C4-2B (cell line): ENCODE measurements around the gene SARM1.
A peak's percentile ranks its signal among the peaks of the same experiment; 100 is the strongest.

ENCODE experiments used
- H3K27ac ChIP-seq: fragments of 450-650 bp; 2 replicates; pipeline ENCODE4 v1.5.1; 2017
- CTCF ChIP-seq: fragments of 450-650 bp; conservative IDR thresholded peaks from 2 replicates; pipeline ENCODE4 v1.5.1; 2017; ENCODE audit warnings: mild to moderate bottlenecking
- ZFX ChIP-seq: fragments of 450-650 bp; IDR thresholded peaks from 2 replicates; pipeline ENCODE4 v1.6.1; 2017

SARM1 gene

GRCh38 chr17:28402224-28402630 lies 30.7 kb downstream of the SARM1 start:
- no peak overlapping the region for H3K27ac ChIP-seq
- TF ChIP-seq ZFX (no peak), CTCF (no peak)

GRCh38 chr17:28402844-28403243 lies 31.4 kb downstream of the SARM1 start:
- no peak overlapping the region for H3K27ac ChIP-seq
- no peak for TF ChIP-seq CTCF
- TF ChIP-seq ZFX, result no peak

GRCh38 chr17:28404007-28404406 lies 32.5 kb downstream of the SARM1 start:
- no peak for TF ChIP-seq CTCF
- TF ChIP-seq ZFX, result no peak
- H3K27ac ChIP-seq, result no peak overlapping the region

- TF ChIP-seq ZFX, result no peak
- TF ChIP-seq CTCF, result no peak
Measured at GRCh38 chr17:28404461-28404811, 32.9 kb downstream of the SARM1 start.

GRCh38 chr17:28404812-28405570 lies 33.5 kb downstream of the SARM1 start:
- H3K27ac ChIP-seq, result peak overlapping the region; percentile 83
- TF ChIP-seq CTCF (no peak), ZFX (no peak)

More at GRCh38 chr17:28404461-28404811, 32.9 kb downstream of the SARM1 start:
- H3K27ac ChIP-seq, result no peak overlapping the region

- H3K27ac ChIP-seq, result peak within 1 kb of the TSS; percentile 83
Measured at GRCh38 chr17:28405632-28406472, 34.4 kb downstream of the SARM1 start, which contains the start of gene SLC46A1. SLC46A1 (minus strand) TSS chr17:28406212; CDS start chr17:28406114, 98 bp downstream.

More at GRCh38 chr17:28405632-28406472, 34.4 kb downstream of the SARM1 start, which contains the start of gene SLC46A1:
- TF ChIP-seq ZFX (peak; percentile 80; the same call in 1 of the 2 replicates), CTCF (no peak)
